ENCODE measurements around the gene LRRC4B. TPM values are rescaled to one million over a fixed set of nuclear protein-coding genes. Genes with fewer than 3 reads are reported as not detected.

The LRRC4B gene
- total and polyA plus RNA-seq, 2 of the 4 experiments (the other 2 are of a cell fraction) = 0.03 TPM; not detected in 1

DNA sequence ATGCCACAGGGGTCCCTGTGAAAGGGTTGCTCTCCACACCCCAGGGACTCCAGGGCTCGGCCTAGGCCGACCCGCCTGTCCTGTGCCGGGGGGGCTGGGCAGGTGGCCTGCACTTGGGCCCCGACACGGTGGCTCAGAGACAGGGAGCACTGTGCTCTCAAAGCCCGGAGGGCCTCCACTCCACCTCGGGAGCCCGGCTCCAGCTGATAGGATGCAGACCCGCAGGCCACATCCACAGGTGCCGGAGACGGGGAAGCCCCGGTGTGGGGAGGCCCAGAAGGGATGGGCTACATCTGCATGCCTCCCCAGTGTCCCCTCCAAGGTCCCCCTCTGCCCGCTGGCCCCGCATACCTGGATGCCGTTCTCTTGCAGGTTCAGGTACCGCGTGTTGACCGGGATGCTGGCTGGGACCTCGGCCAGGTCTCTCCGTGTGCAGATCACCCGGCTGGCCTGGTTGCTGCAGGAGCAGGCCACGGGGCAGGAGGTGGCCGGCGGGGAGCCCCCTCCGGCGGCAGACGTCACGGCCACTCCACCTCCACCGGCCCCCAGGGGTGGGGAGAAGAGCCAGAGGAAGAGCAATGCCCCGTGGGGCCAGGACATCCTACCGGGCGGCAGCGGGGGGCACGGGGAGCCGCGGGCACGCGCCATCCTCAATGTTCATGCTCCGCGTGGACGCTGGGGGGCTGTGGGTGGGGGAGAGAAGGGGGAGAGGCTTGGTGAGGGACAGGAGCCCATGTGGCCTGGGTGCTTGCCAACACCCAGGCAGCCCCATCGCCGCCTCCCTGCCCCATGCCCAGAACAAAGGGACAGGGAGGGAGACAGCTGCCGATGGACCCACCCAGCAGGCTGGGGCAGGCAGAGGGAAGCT is 19.8 kb downstream of the LRRC4B start:
- Histone ChIP-seq H4K20me1 (ENCODE audit: insufficient read depth, low read length) (no peaks in the 10 kb centered on the region), H4K5ac (ENCODE audit: low read depth, low read length) (no peak overlapping the region), H2AK9ac (replicated peaks; ENCODE audit: low read depth, low read length, poor library complexity) (no peak overlapping the region), H3K14ac (replicated peaks; ENCODE audit: low read depth, low read length) (no peak overlapping the region), H4K91ac (ENCODE audit: insufficient read depth, low read depth, low read length) (no peak overlapping the region), H2BK5ac (ENCODE audit: low read depth, low read length, poor library complexity, severe bottlenecking) (no peak overlapping the region), H2BK15ac (ENCODE audit: low read depth, low read length) (no peak overlapping the region), H3K4me3 (ENCODE audit: insufficient read depth, low read depth, low read length) (no peak overlapping the region), H3K4me1 (ENCODE audit: control insufficient read depth, insufficient read depth, low read length) (no peaks in the 10 kb centered on the region; the same call in 1 of the 2 replicates), H3K18ac (ENCODE audit: low read depth, low read length) (no peak overlapping the region), H3K27me3 (ENCODE audit: control insufficient read depth, insufficient read depth, low read length) (peaks cover 26% of the 10 kb centered on the region), H2BK120ac (ENCODE audit: low read depth, low read length) (no peak overlapping the region), H3K79me1 (ENCODE audit: low read depth in 1 of 2, low read length in 2 of 2) (no peaks in the 10 kb centered on the region), H3K4ac (ENCODE audit: low read depth, low read length) (no peak overlapping the region), H2AFZ (replicated peaks; ENCODE audit: low read length, poor library complexity) (no peak overlapping the region), H3K56ac (ENCODE audit: extremely low read depth, insufficient read depth, low read length) (no peak overlapping the region), H4K8ac (ENCODE audit: low read depth in 2 of 2, low read length in 2 of 2) (no peak overlapping the region), H3K4me2 (ENCODE audit: low read depth, low read length) (no peak overlapping the region), H3K9me1 (ENCODE audit: insufficient read depth, low read length) (no peaks in the 10 kb centered on the region), H3K23ac (ENCODE audit: low read depth, low read length) (no peak overlapping the region), H2AK5ac (ENCODE audit: low read depth, low read length) (no peak overlapping the region), H2BK20ac (ENCODE audit: low read depth, low read length) (no peak overlapping the region), H3K9ac (ENCODE audit: low read depth, low read length) (no peak overlapping the region), H3K9me3 (ENCODE audit: control insufficient read depth, insufficient read depth, low read length) (no peaks in the 10 kb centered on the region), H3K27ac (ENCODE audit: insufficient read depth, low read length) (no peak overlapping the region), H3K36me3 (ENCODE audit: control insufficient read depth, insufficient read depth, low read length) (no peaks in the 10 kb centered on the region)
- ChIA-PET POLR2A (ENCODE audit: unreplicated experiment) (no interaction called here), CTCF (interaction anchor here (1.0 kb wide), 1 partner anchor 235 kb away, joined by 3 read pairs; no protein-coding TSS in a partner anchor)
- no peak for ATAC-seq (ENCODE audit: low read depth)
- dilution Hi-C loops (cut with HindIII; ENCODE audit: low sequenced_read_pairs, unreplicated experiment) (no loop called here), intact Hi-C loops (cut with micrococcal nuclease) (no loop called here), in situ Hi-C loops (cut with MboI; ENCODE audit: low sequenced_read_pairs) (no loop called here)
- BruUV-seq (replicated peaks) = no TSS peak
- no peak for DNase-seq
- WGBS, 2 experiments (ENCODE audit: extremely low coverage in 2 of 2, insufficient read length in 1 of 2) = 70% methylated on average over 24 of the region's 45 CpGs; no CpG with 5 or more reads in 1 of the 2 experiments
- TF ChIP-seq MAZ (IDR thresholded peaks at IDR 0.05; ENCODE audit: borderline replicate concordance, low read depth, low read length) (no peak), NFE2L2 (IDR thresholded peaks at IDR 0.05; ENCODE audit: low read depth, low read length) (no peak), SMC3 (IDR thresholded peaks at IDR 0.05; ENCODE audit: low read depth, low read length) (no peak), POLR2A (IDR thresholded peaks at IDR 0.05; ENCODE audit: low read depth, low read length) (no peak), CHD1 (IDR thresholded peaks at IDR 0.05; ENCODE audit: low read depth, low read length) (no peak), MAFK (IDR thresholded peaks at IDR 0.05; ENCODE audit: low read depth, low read length) (no peak), MXI1 (IDR thresholded peaks at IDR 0.05; ENCODE audit: borderline replicate concordance, low read depth, low read length) (no peak), CEBPB (IDR thresholded peaks at IDR 0.05; ENCODE audit: low read depth, low read length) (no peak), RFX5 (IDR thresholded peaks at IDR 0.05; ENCODE audit: low read depth, low read length) (no peak), FOS (IDR thresholded peaks at IDR 0.05; ENCODE audit: low read depth, low read length) (no peak), RCOR1 (IDR thresholded peaks at IDR 0.05; ENCODE audit: insufficient replicate concordance, low read length) (no peak), RAD21 (IDR thresholded peaks at IDR 0.05; ENCODE audit: low read length) (no peak)
- TF ChIP-seq, protein P1, sequence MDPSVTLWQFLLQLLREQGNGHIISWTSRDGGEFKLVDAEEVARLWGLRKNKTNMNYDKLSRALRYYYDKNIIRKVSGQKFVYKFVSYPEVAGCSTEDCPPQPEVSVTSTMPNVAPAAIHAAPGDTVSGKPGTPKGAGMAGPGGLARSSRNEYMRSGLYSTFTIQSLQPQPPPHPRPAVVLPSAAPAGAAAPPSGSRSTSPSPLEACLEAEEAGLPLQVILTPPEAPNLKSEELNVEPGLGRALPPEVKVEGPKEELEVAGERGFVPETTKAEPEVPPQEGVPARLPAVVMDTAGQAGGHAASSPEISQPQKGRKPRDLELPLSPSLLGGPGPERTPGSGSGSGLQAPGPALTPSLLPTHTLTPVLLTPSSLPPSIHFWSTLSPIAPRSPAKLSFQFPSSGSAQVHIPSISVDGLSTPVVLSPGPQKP (IDR thresholded peaks at IDR 0.05; ENCODE audit: borderline replicate concordance, low read depth, low read length) = no peak
- TF ChIP-seq, protein P2, sequence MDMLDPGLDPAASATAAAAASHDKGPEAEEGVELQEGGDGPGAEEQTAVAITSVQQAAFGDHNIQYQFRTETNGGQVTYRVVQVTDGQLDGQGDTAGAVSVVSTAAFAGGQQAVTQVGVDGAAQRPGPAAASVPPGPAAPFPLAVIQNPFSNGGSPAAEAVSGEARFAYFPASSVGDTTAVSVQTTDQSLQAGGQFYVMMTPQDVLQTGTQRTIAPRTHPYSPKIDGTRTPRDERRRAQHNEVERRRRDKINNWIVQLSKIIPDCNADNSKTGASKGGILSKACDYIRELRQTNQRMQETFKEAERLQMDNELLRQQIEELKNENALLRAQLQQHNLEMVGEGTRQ (IDR thresholded peaks at IDR 0.05; ENCODE audit: low read depth, low read length) = no peak
- TF ChIP-seq, protein P3, sequence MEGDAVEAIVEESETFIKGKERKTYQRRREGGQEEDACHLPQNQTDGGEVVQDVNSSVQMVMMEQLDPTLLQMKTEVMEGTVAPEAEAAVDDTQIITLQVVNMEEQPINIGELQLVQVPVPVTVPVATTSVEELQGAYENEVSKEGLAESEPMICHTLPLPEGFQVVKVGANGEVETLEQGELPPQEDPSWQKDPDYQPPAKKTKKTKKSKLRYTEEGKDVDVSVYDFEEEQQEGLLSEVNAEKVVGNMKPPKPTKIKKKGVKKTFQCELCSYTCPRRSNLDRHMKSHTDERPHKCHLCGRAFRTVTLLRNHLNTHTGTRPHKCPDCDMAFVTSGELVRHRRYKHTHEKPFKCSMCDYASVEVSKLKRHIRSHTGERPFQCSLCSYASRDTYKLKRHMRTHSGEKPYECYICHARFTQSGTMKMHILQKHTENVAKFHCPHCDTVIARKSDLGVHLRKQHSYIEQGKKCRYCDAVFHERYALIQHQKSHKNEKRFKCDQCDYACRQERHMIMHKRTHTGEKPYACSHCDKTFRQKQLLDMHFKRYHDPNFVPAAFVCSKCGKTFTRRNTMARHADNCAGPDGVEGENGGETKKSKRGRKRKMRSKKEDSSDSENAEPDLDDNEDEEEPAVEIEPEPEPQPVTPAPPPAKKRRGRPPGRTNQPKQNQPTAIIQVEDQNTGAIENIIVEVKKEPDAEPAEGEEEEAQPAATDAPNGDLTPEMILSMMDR (conservative IDR thresholded peaks at IDR 0.05; ENCODE audit: low read depth, low read length) = no peak

All from IMR-90 (cell line).